GM23338 (cell line): ENCODE results near the gene NPM1. TPM values are rescaled to one million over a fixed set of nuclear protein-coding genes. Genes with fewer than 3 reads are reported as not detected.

Experiments used
- ATAC-seq: fragments of 200-7000 bp; cut with Tn5 transposase; 3 replicates; pipeline ENCODE4 v1.9.1; 2020
- DNase-seq: peaks from one replicate; pipeline ENCODE4 v3.0.0-alpha.2; 2015; ENCODE audit warnings: low spot score
- H2AFZ ChIP-seq: fragments of 200-600 bp; sonication (generic); 2 replicates; pipeline ENCODE4 v1.8.0; 2016; ENCODE audit warnings: antibody characterized with exemption, mild to moderate bottlenecking, moderate library complexity
- H3F3A ChIP-seq: fragments of 200-600 bp; sonication (generic); replicated peaks from 2 replicates; pipeline ENCODE4 v1.8.0; 2017; ENCODE audit warnings: antibody characterized with exemption, mixed run types, low read depth
- H3K27ac ChIP-seq: fragments of 200-600 bp; sonication (generic); 2 replicates; pipeline ENCODE4 v1.6.1; 2016; ENCODE audit warnings: low read depth
- H3K27me3 ChIP-seq: fragments of 200-600 bp; sonication (generic); 2 replicates; pipeline ENCODE4 v1.8.0; 2016; ENCODE audit warnings: mild to moderate bottlenecking, mixed run types, moderate library complexity; ENCODE audit not compliant: insufficient read depth
- H3K36me3 ChIP-seq: fragments of 200-600 bp; sonication (generic); 2 replicates; pipeline ENCODE4 v1.8.0; 2016; ENCODE audit warnings: mild to moderate bottlenecking; ENCODE audit not compliant: insufficient read depth
- H3K4me1 ChIP-seq: fragments of 200-600 bp; sonication (generic); 2 replicates; pipeline ENCODE4 v1.8.0; 2016; ENCODE audit warnings: mild to moderate bottlenecking, moderate library complexity; ENCODE audit not compliant: insufficient read depth
- H3K4me2 ChIP-seq: fragments of 200-600 bp; sonication (generic); 2 replicates; pipeline ENCODE4 v1.7.1; 2017; ENCODE audit warnings: mixed run types
- H3K4me3 ChIP-seq: fragments of 200-600 bp; sonication (generic); 2 replicates; pipeline ENCODE4 v1.6.1; 2016; ENCODE audit warnings: mixed run types
- H3K79me2 ChIP-seq: fragments of 200-600 bp; sonication (generic); replicated peaks from 2 replicates; pipeline ENCODE4 v1.8.0; 2017; ENCODE audit warnings: mild to moderate bottlenecking; ENCODE audit not compliant: insufficient read depth
- H3K9me2 ChIP-seq: fragments of 200-600 bp; sonication (generic); 2 replicates; pipeline ENCODE4 v1.8.0; 2017; ENCODE audit not compliant: insufficient read depth
- H4K20me1 ChIP-seq: fragments of 200-600 bp; sonication (generic); replicated peaks from 2 replicates; pipeline ENCODE4 v1.8.0; 2017; ENCODE audit warnings: mild to moderate bottlenecking; ENCODE audit not compliant: insufficient read depth
- H3K27ac Mint-ChIP-seq: 2 replicates; pipeline ENCODE4 v1.8.0; 2020; ENCODE audit warnings: inconsistent platforms, mild to moderate bottlenecking, moderate library complexity, mixed read lengths
- H3K27me3 Mint-ChIP-seq: 3 replicates; pipeline ENCODE4 v1.8.0; 2022; ENCODE audit warnings: low read depth, mild to moderate bottlenecking, moderate library complexity, mixed read lengths, inconsistent platforms; ENCODE audit not compliant: insufficient read depth, poor library complexity
- H3K36me3 Mint-ChIP-seq: 3 replicates; pipeline ENCODE4 v1.8.0; 2021; ENCODE audit warnings: low read depth, mild to moderate bottlenecking, inconsistent platforms, moderate library complexity, mixed read lengths
- H3K4me1 Mint-ChIP-seq: 3 replicates; pipeline ENCODE4 v1.8.0; 2020; ENCODE audit warnings: mild to moderate bottlenecking, inconsistent platforms, mixed read lengths
- H3K4me3 Mint-ChIP-seq: 3 replicates; pipeline ENCODE4 v1.8.0; 2021; ENCODE audit warnings: moderate library complexity, mild to moderate bottlenecking, inconsistent platforms, mixed read lengths
- H3K9me3 Mint-ChIP-seq: 3 replicates; pipeline ENCODE4 v1.8.0; 2020; ENCODE audit warnings: moderate library complexity, mild to moderate bottlenecking, inconsistent platforms, mixed read lengths
- CTCF ChIP-seq, 2 experiments: fragments of 200-600 bp in 1 of 2; sonication (generic) in 1 of 2; conservative IDR thresholded peaks; 2 replicates each; pipeline versions ENCODE4 v1.5.1 to v1.6.1; 2016 to 2017; ENCODE audit warnings: antibody characterized with exemption in 2 of 2, low read depth in 2 of 2, mild to moderate bottlenecking in 2 of 2, moderate library complexity in 1 of 2
- ETS1 ChIP-seq: IDR thresholded peaks from 2 replicates; pipeline ENCODE4 v1.6.1; 2016; ENCODE audit warnings: antibody characterized with exemption
- EZH2 ChIP-seq: fragments of 200-600 bp; sonication (generic); IDR thresholded peaks from one replicate; pipeline ENCODE4 v1.8.0; 2017; ENCODE audit warnings: antibody characterized with exemption, mild to moderate bottlenecking, low read depth; ENCODE audit not compliant: unreplicated experiment
- EZH2phosphoT487 ChIP-seq: fragments of 200-600 bp; sonication (generic); IDR thresholded peaks from one replicate; pipeline ENCODE4 v1.8.1; 2018; ENCODE audit warnings: antibody characterized with exemption; ENCODE audit not compliant: unreplicated experiment
- NANOG ChIP-seq: IDR thresholded peaks from 2 replicates; pipeline ENCODE4 v1.6.1; 2016; ENCODE audit warnings: antibody characterized with exemption, borderline replicate concordance
- POLR2AphosphoS5 ChIP-seq: IDR thresholded peaks from 2 replicates; pipeline ENCODE4 v1.6.1; 2016; ENCODE audit warnings: antibody characterized with exemption, low read depth
- REST ChIP-seq: IDR thresholded peaks from one replicate; pipeline ENCODE4 v1.6.1; 2018; ENCODE audit warnings: antibody characterized with exemption; ENCODE audit not compliant: unreplicated experiment
- ZNF114 ChIP-seq: fragments of 250-450 bp; sonication (Bioruptor Pico); IDR thresholded peaks from 2 replicates; pipeline ENCODE4 v1.5.0; 2020; ENCODE audit warnings: mild to moderate bottlenecking, moderate library complexity
- ZNF331 ChIP-seq: fragments of 250-450 bp; sonication (Bioruptor Pico); IDR thresholded peaks from 2 replicates; pipeline ENCODE4 v1.5.0; 2020; ENCODE audit warnings: low read depth, mild to moderate bottlenecking, moderate library complexity
- polyA plus RNA-seq: library from polyadenylated mRNA; unstranded; fragments of >200 nt; fragmentation: Nextera tagmentation; extraction: Ambion mirVana; gene quantifications from 2 replicates; pipeline ENCODE4 v1.2.1, GENCODE V29; 2016
- total RNA-seq: library from RNA; depleted of rRNA; stranded (reverse); fragments of >200 nt; shearing (Covaris generic); gene quantifications from 2 replicates; pipeline ENCODE4 v1.2.3, GENCODE V29; 2014

The NPM1 gene
- total and polyA plus RNA-seq, 2 experiments from 2014 or later = 3,739 to 5,242 TPM

- no peak overlapping the region for H2AFZ ChIP-seq
- no peaks in the 10 kb centered on the region for H3F3A ChIP-seq
- H3K79me2 ChIP-seq = no peaks in the 10 kb centered on the region
- peak; percentile 12; the same call in 2 of the 3 replicates for ATAC-seq
- Mint-ChIP-seq H3K4me1 (peaks cover 32% of the 10 kb centered on the region), H3K36me3 (no peaks in the 10 kb centered on the region; the same call in 2 of the 3 replicates), H3K4me3 (no peak overlapping the region), H3K9me3 (no peaks in the 10 kb centered on the region), H3K27me3 (peaks cover 11% of the 10 kb centered on the region), H3K27ac (no peak overlapping the region)
- H3K4me2 ChIP-seq = no peak overlapping the region
- no peak overlapping the region for H3K4me3 ChIP-seq
- TF ChIP-seq ZNF331 (CRISPR knock-in tag) = no peak
- no peak for TF ChIP-seq NANOG
- TF ChIP-seq CTCF (conservative IDR thresholded peaks at IDR 0.05; ENCODE audit: low read depth in 2 of 2) = no peak; a peak in 1 of 4 replicates
- no peak for TF ChIP-seq POLR2AphosphoS5
- TF ChIP-seq REST = no peak
- H3K27ac ChIP-seq = no peak overlapping the region
- no peaks in the 10 kb centered on the region for H3K9me2 ChIP-seq
- no peak for DNase-seq
- H4K20me1 ChIP-seq = no peaks in the 10 kb centered on the region
- no peaks in the 10 kb centered on the region for H3K27me3 ChIP-seq
- H3K4me1 ChIP-seq = peaks cover 10% of the 10 kb centered on the region
- no peaks in the 10 kb centered on the region for H3K36me3 ChIP-seq
These were observed 46.5 kb downstream of the NPM1 start for GRCh38 chr5:171433982-171434676.

GRCh38 chr5:171434874-171435273, 47.2 kb downstream of the NPM1 start:
- no peak overlapping the region for H2AFZ ChIP-seq
- H3K4me3 ChIP-seq = no peak overlapping the region
- H3K27me3 ChIP-seq = no peaks in the 10 kb centered on the region
- H3K4me2 ChIP-seq = no peak overlapping the region
- no peak overlapping the region for H3K4me3 Mint-ChIP-seq
- H3K27ac Mint-ChIP-seq = no peak overlapping the region
- no peak for ATAC-seq
- H3K4me1 Mint-ChIP-seq = peaks cover 39% of the 10 kb centered on the region
- H4K20me1 ChIP-seq = no peaks in the 10 kb centered on the region
- H3K36me3 ChIP-seq = no peaks in the 10 kb centered on the region
- H3K27ac ChIP-seq = no peak overlapping the region
- H3K9me2 ChIP-seq = no peaks in the 10 kb centered on the region
- no peaks in the 10 kb centered on the region for H3K79me2 ChIP-seq
- no peak for DNase-seq
- H3K4me1 ChIP-seq = peaks cover 17% of the 10 kb centered on the region
- no peaks in the 10 kb centered on the region; the same call in 2 of the 3 replicates for H3K36me3 Mint-ChIP-seq
- no peaks in the 10 kb centered on the region for H3K9me3 Mint-ChIP-seq
- peaks cover 9% of the 10 kb centered on the region for H3K27me3 Mint-ChIP-seq
- H3F3A ChIP-seq = no peaks in the 10 kb centered on the region
- TF ChIP-seq ETS1 (no peak), CTCF (conservative IDR thresholded peaks at IDR 0.05; ENCODE audit: low read depth in 2 of 2) (no peak), ZNF114 (CRISPR knock-in tag) (no peak), EZH2phosphoT487 (no peak), POLR2AphosphoS5 (no peak), EZH2 (no peak)
